ENCODE results near the gene ROR2.

The ROR2 gene

DNA sequence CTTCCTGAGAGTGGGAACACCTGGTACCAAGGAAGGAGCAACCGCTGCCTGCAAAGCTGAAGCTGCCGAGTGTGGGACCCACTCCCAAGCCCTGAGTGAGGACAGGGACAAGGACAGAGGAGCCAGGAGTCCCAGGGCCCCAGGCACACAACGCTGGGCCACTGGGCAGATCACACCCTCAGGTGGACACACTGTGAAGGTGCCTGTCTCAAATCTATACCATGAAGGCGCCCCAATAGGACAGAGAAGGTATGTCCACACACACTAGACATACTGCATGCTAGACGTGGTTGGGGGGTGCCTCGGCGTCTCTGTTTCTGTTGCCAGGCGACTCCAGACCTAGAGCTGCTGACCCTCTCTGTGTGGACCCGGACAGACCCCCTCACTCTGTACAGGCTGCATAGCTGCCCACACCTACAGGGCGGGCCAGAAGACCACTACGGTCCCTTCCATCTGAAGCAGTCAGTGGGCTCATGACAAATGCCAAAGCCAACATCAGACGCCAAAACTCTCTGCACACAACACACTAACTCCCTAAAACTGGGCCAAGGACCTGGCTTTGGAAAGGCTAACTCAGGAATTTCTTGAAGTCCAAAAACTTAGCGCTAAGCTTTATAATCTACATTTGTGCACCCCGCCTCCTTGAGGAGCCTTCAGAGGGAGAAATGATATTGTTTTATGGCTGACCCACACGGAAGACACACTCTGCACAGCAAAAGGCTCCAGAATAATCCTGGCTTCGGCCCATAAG is 60.7 kb downstream of the ROR2 start:
- TF ChIP-seq, protein P1, sequence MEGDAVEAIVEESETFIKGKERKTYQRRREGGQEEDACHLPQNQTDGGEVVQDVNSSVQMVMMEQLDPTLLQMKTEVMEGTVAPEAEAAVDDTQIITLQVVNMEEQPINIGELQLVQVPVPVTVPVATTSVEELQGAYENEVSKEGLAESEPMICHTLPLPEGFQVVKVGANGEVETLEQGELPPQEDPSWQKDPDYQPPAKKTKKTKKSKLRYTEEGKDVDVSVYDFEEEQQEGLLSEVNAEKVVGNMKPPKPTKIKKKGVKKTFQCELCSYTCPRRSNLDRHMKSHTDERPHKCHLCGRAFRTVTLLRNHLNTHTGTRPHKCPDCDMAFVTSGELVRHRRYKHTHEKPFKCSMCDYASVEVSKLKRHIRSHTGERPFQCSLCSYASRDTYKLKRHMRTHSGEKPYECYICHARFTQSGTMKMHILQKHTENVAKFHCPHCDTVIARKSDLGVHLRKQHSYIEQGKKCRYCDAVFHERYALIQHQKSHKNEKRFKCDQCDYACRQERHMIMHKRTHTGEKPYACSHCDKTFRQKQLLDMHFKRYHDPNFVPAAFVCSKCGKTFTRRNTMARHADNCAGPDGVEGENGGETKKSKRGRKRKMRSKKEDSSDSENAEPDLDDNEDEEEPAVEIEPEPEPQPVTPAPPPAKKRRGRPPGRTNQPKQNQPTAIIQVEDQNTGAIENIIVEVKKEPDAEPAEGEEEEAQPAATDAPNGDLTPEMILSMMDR (IDR thresholded peaks at IDR 0.05; ENCODE audit: unreplicated experiment in 3 of 3) = no peak
- peaks cover 68% of the 10 kb centered on the region for H3K4me1 Mint-ChIP-seq
- H3K27me3 Mint-ChIP-seq (ENCODE audit: low read depth) = peaks cover 22% of the 10 kb centered on the region
- peak overlapping the region in 1 of 3 experiments; percentile 31 for H3K4me3 Mint-ChIP-seq
- H3K36me3 Mint-ChIP-seq (ENCODE audit: low read depth) = peaks cover 4% of the 10 kb centered on the region
- H3K27ac Mint-ChIP-seq = peak overlapping the region in 2 of 3 experiments; percentile 93 to 95
- no peaks in the 10 kb centered on the region for H3K9me3 Mint-ChIP-seq

DNA sequence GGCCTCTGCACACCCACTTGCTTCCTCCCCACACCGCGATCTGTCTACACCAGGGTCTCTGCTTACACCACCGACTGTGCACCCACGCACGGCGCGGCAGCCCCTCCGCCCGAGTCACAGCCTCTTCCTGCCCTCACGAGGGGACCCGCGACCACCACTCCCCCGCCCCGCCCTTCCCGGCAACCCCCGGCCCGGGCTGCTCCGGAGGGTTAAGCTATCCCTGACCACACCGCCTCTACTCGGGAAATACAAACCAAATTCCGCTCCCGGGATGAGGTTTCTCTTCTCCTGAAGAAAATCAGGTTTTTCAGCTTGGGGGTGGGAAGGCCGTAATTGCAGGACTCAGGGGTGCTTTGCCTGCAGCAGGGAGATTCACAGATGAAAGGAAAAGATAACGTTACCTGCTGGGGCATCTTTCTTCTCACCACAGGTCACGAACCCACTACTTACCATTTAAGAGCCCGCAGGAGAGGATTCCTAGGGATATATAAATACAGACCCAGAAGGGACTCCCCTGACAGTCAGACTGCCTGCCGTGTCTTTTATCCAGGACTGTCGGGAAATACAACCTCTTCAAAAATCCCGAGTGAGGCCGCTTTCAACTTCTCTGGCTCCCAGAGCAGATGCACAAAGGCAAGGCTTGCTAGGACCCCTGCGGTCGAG is 63.5 kb downstream of the ROR2 start:
- H3K4me1 Mint-ChIP-seq = peaks cover 62% of the 10 kb centered on the region
- no peaks in the 10 kb centered on the region for H3K9me3 Mint-ChIP-seq
- H3K4me3 Mint-ChIP-seq = peak overlapping the region; percentile 51 to 69 (median 63)
- H3K36me3 Mint-ChIP-seq (ENCODE audit: low read depth) = peaks cover 24% of the 10 kb centered on the region
- H3K27me3 Mint-ChIP-seq (ENCODE audit: low read depth) = peaks cover 27% of the 10 kb centered on the region
- H3K27ac Mint-ChIP-seq = peak overlapping the region; percentile 87 to 95 (median 91)
- TF ChIP-seq, protein P1 (IDR thresholded peaks at IDR 0.05; ENCODE audit: unreplicated experiment in 3 of 3) = no peak

DNA sequence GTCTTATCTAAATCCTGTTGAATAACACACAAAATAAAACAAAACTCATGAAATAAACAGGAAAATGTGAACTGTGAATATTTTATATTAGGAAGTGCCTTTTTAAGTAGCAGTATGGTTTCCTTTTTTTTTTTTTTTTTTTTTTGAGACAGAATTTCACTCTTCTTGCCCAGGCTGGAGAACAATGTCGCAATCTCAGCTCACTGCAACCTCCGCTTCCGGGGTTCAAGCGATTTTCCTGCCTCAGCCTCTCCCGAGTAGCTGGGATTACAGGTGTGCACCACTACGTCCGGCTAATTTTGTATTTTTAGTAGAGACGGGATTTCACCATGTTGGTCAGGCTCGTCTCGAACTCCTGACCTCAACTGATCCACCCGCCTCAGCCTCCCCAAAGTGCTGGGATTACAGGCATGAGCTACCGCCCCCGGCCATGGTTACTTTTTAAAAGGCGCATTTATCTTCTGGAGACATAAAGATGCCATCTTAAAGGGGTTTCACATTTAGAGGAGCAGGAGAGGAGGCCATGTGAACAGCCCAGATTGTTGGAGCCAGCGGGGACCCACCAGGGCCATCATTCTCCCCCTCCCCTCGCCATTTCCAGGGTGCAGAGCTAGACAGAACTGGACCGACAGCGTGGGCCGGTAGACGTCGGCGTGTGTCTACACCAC is 64.1 kb downstream of the ROR2 start:
- Mint-ChIP-seq H3K4me3 (peak overlapping the region; percentile 19 to 47 (median 40)), H3K27me3 (ENCODE audit: low read depth) (peaks cover 27% of the 10 kb centered on the region), H3K27ac (peak overlapping the region; percentile 79 to 95 (median 86)), H3K4me1 (peaks cover 60% of the 10 kb centered on the region), H3K9me3 (no peaks in the 10 kb centered on the region), H3K36me3 (ENCODE audit: low read depth) (peaks cover 28% of the 10 kb centered on the region)
- TF ChIP-seq, protein P1 (IDR thresholded peaks at IDR 0.05; ENCODE audit: unreplicated experiment in 3 of 3) = no peak

DNA sequence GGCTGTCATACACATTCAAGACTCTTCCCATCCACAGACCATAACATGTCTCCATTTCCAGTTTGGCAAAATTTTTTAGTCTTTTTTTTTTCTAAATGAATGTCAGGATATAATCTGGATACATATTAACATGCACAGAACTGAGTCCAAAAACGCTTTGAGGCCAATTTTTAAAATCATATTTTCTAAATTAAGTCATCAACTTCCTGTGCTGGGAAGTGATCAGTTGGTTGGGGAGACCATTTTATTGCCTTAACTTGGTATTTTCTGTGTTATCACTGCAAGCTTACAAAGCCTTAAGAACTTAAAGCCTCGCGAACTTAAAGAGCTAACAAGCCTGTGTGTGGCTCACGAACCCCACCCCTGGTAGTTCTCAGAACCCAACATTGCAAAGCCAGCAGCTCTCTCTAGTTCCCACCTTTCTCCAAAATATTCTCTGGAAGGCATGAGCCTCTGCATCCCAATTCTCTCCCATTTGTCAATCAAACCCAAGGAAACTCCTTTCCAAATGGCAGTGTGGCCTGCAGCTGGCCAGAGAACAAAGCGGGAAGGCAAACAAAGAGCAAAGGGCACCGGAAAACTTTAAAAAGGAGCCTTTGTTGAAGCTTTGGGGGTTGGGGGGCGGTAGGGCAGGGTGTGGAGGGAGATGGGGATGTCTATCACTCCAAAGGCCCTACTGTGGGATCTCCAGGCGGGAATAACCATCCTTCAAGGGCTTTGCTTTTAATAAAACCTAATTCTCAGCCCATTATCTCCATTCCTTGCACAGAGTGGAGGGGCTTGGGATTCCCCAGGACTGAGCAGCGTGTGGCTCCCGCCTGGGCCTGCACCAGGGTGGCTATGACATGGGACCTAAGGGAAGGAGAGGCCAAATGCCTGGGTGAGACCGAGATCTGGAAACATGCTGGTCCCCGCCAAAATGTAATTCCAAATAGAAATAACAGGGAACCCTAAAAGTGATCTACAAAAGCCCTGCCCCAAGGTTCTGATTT is 65.0 kb downstream of the ROR2 start:
- H3K4me3 Mint-ChIP-seq = peak overlapping the region in 1 of 3 experiments; percentile 13
- peaks cover 27% of the 10 kb centered on the region for H3K27me3 Mint-ChIP-seq (ENCODE audit: low read depth)
- peaks cover 51% of the 10 kb centered on the region for H3K4me1 Mint-ChIP-seq
- TF ChIP-seq, protein P1 (IDR thresholded peaks at IDR 0.05; ENCODE audit: unreplicated experiment in 3 of 3) = no peak
- H3K36me3 Mint-ChIP-seq (ENCODE audit: low read depth) = peaks cover 30% of the 10 kb centered on the region
- peak overlapping the region; percentile 72 to 95 (median 86) for H3K27ac Mint-ChIP-seq
- H3K9me3 Mint-ChIP-seq = no peaks in the 10 kb centered on the region

DNA sequence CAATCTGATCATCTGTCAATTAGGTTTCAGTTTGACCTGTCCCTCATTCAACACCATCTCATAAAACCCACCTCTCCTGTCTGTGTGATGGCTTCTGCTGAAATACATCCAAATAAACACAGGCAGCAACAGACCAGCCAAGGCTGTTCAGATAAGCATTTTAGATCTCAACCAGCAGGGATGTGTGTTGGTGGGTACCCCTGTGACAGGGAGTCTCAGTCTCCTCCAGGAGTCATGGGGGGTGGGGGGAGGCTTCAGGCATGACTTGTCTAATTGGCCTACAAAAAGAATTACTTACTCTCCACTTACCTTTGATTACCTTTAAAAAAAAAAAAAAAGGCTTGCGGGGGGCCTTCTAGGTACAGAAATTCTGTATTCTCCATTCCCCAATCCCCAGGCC is 65.9 kb downstream of the ROR2 start:
- TF ChIP-seq, protein P1 (IDR thresholded peaks at IDR 0.05; ENCODE audit: unreplicated experiment in 3 of 3) = no peak
- Mint-ChIP-seq H3K4me1 (peaks cover 48% of the 10 kb centered on the region), H3K27me3 (ENCODE audit: low read depth) (peaks cover 27% of the 10 kb centered on the region), H3K27ac (peak overlapping the region in 2 of 3 experiments; percentile 86 to 95), H3K4me3 (no peak overlapping the region), H3K9me3 (no peaks in the 10 kb centered on the region), H3K36me3 (ENCODE audit: low read depth) (peaks cover 30% of the 10 kb centered on the region)
